Hepatocyte (in vitro differentiated cells): Measurements from ENCODE around the gene SIMC1.

ENCODE experiments used
- EZH2phosphoT487 ChIP-seq: fragments of 200-600 bp; sonication (generic); IDR thresholded peaks from one replicate; pipeline ENCODE4 v1.6.1; 2018; ENCODE audit warnings: antibody characterized with exemption, mild to moderate bottlenecking, low read depth, moderate library complexity; ENCODE audit not compliant: unreplicated experiment, severe bottlenecking
- TF ChIP-seq, protein P1 (sequence below): fragments of 200-600 bp; sonication (generic); IDR thresholded peaks from 2 replicates; pipeline ENCODE4 v1.5.1; 2016; ENCODE audit warnings: antibody characterized with exemption, mild to moderate bottlenecking; ENCODE audit not compliant: poor library complexity

DNA sequence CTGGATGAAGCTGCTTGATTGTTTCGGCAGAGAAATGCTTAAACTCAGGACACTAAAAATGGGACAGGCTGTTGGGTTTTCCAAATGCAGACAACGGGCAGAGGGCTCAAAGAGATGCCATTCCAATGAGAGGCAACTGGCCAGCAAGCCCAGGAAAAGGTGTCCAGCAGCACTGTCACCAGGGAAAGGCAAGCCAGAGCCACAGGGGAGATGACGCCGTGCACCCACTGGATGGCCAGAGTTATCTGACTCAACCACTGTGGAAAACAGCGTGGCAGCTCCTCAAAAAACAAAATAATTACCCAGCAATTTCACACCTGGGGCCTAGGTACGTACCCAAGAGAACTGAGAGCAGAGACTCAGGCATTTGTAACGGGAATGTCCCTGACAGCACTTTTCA is 48.4 kb upstream of the SIMC1 start:
- TF ChIP-seq, protein P1, sequence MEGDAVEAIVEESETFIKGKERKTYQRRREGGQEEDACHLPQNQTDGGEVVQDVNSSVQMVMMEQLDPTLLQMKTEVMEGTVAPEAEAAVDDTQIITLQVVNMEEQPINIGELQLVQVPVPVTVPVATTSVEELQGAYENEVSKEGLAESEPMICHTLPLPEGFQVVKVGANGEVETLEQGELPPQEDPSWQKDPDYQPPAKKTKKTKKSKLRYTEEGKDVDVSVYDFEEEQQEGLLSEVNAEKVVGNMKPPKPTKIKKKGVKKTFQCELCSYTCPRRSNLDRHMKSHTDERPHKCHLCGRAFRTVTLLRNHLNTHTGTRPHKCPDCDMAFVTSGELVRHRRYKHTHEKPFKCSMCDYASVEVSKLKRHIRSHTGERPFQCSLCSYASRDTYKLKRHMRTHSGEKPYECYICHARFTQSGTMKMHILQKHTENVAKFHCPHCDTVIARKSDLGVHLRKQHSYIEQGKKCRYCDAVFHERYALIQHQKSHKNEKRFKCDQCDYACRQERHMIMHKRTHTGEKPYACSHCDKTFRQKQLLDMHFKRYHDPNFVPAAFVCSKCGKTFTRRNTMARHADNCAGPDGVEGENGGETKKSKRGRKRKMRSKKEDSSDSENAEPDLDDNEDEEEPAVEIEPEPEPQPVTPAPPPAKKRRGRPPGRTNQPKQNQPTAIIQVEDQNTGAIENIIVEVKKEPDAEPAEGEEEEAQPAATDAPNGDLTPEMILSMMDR = no peak
- TF ChIP-seq EZH2phosphoT487 = no peak
